K562 (cell line): ENCODE results near the gene FIBP. TPM values are rescaled to one million over a fixed set of nuclear protein-coding genes. Genes with fewer than 3 reads are reported as not detected.
A peak's percentile ranks its signal among the peaks of the same experiment; 100 is the strongest.

Experiments
- BHLHE40 ChIP-seq: IDR thresholded peaks from 2 replicates; pipeline ENCODE4 v1.6.1; 2011; ENCODE audit warnings: low read length, improper control_type of control experiment
- CC2D1A ChIP-seq: fragments of 450-650 bp; IDR thresholded peaks from 2 replicates; pipeline ENCODE4 v1.6.1; 2017; ENCODE audit warnings: mild to moderate bottlenecking
- CREB3L1 ChIP-seq: fragments of 450-650 bp; IDR thresholded peaks from 2 replicates; pipeline ENCODE4 v1.6.1; 2014; ENCODE audit warnings: low read depth, mild to moderate bottlenecking, moderate library complexity, borderline replicate concordance
- CTCF ChIP-seq, 3 experiments: IDR thresholded peaks in 2 of 3; conservative IDR thresholded peaks in 1 of 3; 2 replicates each; pipeline ENCODE4 v1.5.1; 2011 to 2012; ENCODE audit warnings: low read length in 3 of 3, mild to moderate bottlenecking in 3 of 3, control low read depth in 2 of 3, improper control_type of control experiment in 1 of 3, inconsistent platforms in 1 of 3, low read depth in 1 of 3, mixed read lengths in 1 of 3, moderate library complexity in 1 of 3; ENCODE audit not compliant: insufficient read depth in 2 of 3
- E2F1 ChIP-seq: sonication (generic); formaldehyde crosslinking; IDR thresholded peaks from 2 replicates; pipeline ENCODE4 v1.8.1; 2023; ENCODE audit warnings: mild to moderate bottlenecking, missing genetic modification reagents, moderate library complexity
- GABPB2 ChIP-seq: fragments of 250-450 bp; sonication (Bioruptor Pico); conservative IDR thresholded peaks from 2 replicates; pipeline ENCODE4 v1.5.1; 2021; ENCODE audit warnings: mild to moderate bottlenecking
- GTF2A2 ChIP-seq: IDR thresholded peaks from 2 replicates; pipeline ENCODE4 v1.6.1; 2016; ENCODE audit warnings: mild to moderate bottlenecking, missing genetic modification characterization, missing compliant biosample characterization
- NFRKB ChIP-seq: fragments of 450-650 bp; IDR thresholded peaks from 2 replicates; pipeline ENCODE4 v1.6.1; 2016; ENCODE audit warnings: low read depth
- PBX2 ChIP-seq, 2 experiments: IDR thresholded peaks in 1 of 2; conservative IDR thresholded peaks in 1 of 2; 2 replicates each; pipeline ENCODE4 v1.6.1; 2016; ENCODE audit warnings: low read depth in 2 of 2, mild to moderate bottlenecking in 1 of 2, missing compliant biosample characterization in 1 of 2, missing genetic modification characterization in 1 of 2, moderate library complexity in 1 of 2
- SPI1 ChIP-seq: IDR thresholded peaks from 2 replicates; pipeline ENCODE4 v1.6.1; 2011; ENCODE audit warnings: low read depth, low read length, control low read depth, borderline replicate concordance
- TBL1XR1 ChIP-seq, 2 experiments: IDR thresholded peaks; 2 replicates each; pipeline ENCODE4 v1.6.1; 2012; ENCODE audit warnings: improper control_type of control experiment in 2 of 2, low read length in 2 of 2, mild to moderate bottlenecking in 1 of 2
- ZNF253 ChIP-seq: fragments of 250-450 bp; sonication (Bioruptor Pico); conservative IDR thresholded peaks from 2 replicates; pipeline ENCODE4 v1.6.1; 2021; ENCODE audit warnings: mild to moderate bottlenecking
- ZNF316 ChIP-seq: fragments of 450-650 bp; IDR thresholded peaks from 2 replicates; pipeline ENCODE4 v1.6.1; 2016
- ZNF655 ChIP-seq: fragments of 250-450 bp; sonication (Bioruptor Pico); IDR thresholded peaks from 2 replicates; pipeline ENCODE4 v1.5.0; 2021
- polyA plus RNA-seq, 8 experiments: library from polyadenylated mRNA; depleted of rRNA in 4 of 8; stranded (reverse) in 5 of 8; unstranded in 3 of 8; fragments of >200 nt; fragmentation: Nextera tagmentation in 2 of 8; fragmentation: Illumina TruSeq in 1 of 8; extraction: Ambion mirVana in 2 of 8; extraction: Trizol in 1 of 8; gene quantifications; 2 replicates each; pipeline versions ENCODE4 v1.2.1 to v1.2.3, GENCODE V29; 2011 to 2014; ENCODE audit warnings: inconsistent platforms in 1 of 8, missing spikeins in 1 of 8
- total RNA-seq, 7 experiments: library from RNA; depleted of rRNA in 6 of 7; stranded (reverse); fragments of >200 nt in 6 of 7; fragmentation: Illumina TruSeq in 2 of 7; extraction: Trizol in 2 of 7; gene quantifications; 2 replicates each; pipeline versions ENCODE4 v1.2.1 to v1.2.3, GENCODE V29; 2011 to 2021; ENCODE audit warnings: low replicate concordance in 1 of 7

The FIBP gene
- total and polyA plus RNA-seq, 9 of the 15 experiments (the other 6 are each of a cell fraction or from before 2014, with no cell fraction given), result 41.2 to 79.2 (median 48.6) TPM

GRCh38 chr11:65890324-65891218 lies 2.3 kb upstream of the FIBP start, which contains the start of gene CCDC85B (continued):
- TF ChIP-seq E2F1 (no peak), GABPB2 (CRISPR knock-in tag) (no peak), SPI1 (no peak), BHLHE40 (peak; percentile 94), CC2D1A (no peak), ZNF655 (no peak), CREB3L1 (no peak; the same call in 1 of the 2 replicates), TBL1XR1 (IDR thresholded peaks at IDR 0.05; ENCODE audit: low read length in 2 of 2) (no peak; a peak in 1 of 4 replicates), ZNF316 (no peak), GTF2A2 (no peak), CTCF (IDR thresholded peaks at IDR 0.05 in 2 of 3, conservative IDR thresholded peaks at IDR 0.05 in 1 of 3; ENCODE audit: insufficient read depth in 2 of 3, low read depth in 1 of 3, low read length in 3 of 3) (peak in 1 of 3 experiments; percentile 13; a peak in 1 of 6 replicates), PBX2 (CRISPR knock-in tag; IDR thresholded peaks at IDR 0.05; ENCODE audit: low read depth) (no peak), PBX2 (tag; conservative IDR thresholded peaks at IDR 0.05; ENCODE audit: low read depth) (no peak), ZNF253 (CRISPR knock-in tag) (no peak), NFRKB (no peak)
